Ovary (tissue), 3 donors: ENCODE data around the gene TMEM45B.

Source experiments
- EP300 ChIP-seq: sonication (generic); formaldehyde crosslinking; IDR thresholded peaks from one replicate; pipeline ENCODE4 v1.6.1; 2017; ENCODE audit warnings: antibody characterized with exemption
- POLR2A ChIP-seq: fragments of 450-650 bp; IDR thresholded peaks from one replicate; pipeline ENCODE4 v1.6.1; 2017; ENCODE audit warnings: antibody characterized with exemption, mild to moderate bottlenecking, moderate library complexity
- TF ChIP-seq, protein P1 (sequence below), 3 donors: fragments of 450-650 bp in 2 of 3; fragments of 200-600 bp in 1 of 3; IDR thresholded peaks; one replicate each; pipeline versions ENCODE4 v1.5.1 to v1.8.0; 2016 to 2022; ENCODE audit warnings: antibody characterized with exemption in 3 of 3, mild to moderate bottlenecking in 1 of 3
- donor health status: DM: no; HTN: no; CAD: no.

DNA sequence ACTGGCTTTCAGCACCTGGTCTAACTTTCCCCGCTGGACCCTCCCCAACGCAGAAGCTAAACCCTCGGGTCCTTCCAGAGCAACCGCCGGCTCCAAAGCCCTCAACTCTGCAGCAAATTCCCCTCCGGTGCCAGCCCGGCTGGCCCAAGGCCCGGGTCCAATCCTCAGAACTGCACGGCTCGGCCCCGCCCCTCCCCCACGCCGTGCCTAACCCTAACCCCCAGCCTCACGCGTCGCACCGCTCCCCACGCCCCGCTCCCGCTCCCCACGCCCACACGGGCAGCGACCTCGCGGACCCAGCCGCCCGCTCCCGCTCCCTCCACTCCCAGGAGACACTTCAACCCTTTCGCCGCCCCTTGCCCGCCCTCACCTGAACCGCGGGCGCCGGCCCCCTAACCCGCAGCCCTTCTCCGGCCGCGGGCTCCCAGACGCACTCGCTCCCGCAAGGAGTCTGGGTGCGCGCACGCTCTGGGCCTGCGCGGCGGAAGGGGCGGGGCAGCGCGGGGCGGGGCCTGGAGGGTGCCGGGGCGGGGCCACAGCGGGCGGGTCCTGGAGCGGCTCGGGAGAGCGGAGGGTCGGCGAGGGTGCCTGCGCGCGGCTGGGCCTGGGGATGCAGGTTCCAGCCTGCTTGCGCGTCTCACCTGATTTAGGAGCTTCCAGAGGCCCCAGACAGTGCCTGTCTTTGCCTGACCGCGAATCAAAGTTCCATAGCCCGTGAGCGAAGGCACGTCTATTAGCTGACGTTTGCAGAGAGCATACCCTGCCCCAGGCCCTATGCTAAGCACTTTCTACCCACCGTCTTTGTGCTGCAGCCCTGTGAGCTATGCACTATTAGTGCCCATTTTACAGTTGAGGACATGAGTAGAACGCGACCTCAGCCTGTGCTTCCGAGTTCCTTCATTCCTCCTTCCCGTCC is 79.7 kb downstream of the TMEM45B start, which contains the start of gene NFRKB:
- TF ChIP-seq, protein P1, sequence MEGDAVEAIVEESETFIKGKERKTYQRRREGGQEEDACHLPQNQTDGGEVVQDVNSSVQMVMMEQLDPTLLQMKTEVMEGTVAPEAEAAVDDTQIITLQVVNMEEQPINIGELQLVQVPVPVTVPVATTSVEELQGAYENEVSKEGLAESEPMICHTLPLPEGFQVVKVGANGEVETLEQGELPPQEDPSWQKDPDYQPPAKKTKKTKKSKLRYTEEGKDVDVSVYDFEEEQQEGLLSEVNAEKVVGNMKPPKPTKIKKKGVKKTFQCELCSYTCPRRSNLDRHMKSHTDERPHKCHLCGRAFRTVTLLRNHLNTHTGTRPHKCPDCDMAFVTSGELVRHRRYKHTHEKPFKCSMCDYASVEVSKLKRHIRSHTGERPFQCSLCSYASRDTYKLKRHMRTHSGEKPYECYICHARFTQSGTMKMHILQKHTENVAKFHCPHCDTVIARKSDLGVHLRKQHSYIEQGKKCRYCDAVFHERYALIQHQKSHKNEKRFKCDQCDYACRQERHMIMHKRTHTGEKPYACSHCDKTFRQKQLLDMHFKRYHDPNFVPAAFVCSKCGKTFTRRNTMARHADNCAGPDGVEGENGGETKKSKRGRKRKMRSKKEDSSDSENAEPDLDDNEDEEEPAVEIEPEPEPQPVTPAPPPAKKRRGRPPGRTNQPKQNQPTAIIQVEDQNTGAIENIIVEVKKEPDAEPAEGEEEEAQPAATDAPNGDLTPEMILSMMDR (IDR thresholded peaks at IDR 0.05), result no peak
- TF ChIP-seq POLR2A, result peak; percentile 25
- no peak for TF ChIP-seq EP300
